Measurements from ENCODE around the gene SEL1L3. TPM values are rescaled to one million over a fixed set of nuclear protein-coding genes. Genes with fewer than 3 reads are reported as not detected.

The SEL1L3 gene
- total and polyA plus RNA-seq, 2 donors (not counting 3 experiments of a cell fraction or from before 2014, with no cell fraction given) = 53.4 to 122 TPM

DNA sequence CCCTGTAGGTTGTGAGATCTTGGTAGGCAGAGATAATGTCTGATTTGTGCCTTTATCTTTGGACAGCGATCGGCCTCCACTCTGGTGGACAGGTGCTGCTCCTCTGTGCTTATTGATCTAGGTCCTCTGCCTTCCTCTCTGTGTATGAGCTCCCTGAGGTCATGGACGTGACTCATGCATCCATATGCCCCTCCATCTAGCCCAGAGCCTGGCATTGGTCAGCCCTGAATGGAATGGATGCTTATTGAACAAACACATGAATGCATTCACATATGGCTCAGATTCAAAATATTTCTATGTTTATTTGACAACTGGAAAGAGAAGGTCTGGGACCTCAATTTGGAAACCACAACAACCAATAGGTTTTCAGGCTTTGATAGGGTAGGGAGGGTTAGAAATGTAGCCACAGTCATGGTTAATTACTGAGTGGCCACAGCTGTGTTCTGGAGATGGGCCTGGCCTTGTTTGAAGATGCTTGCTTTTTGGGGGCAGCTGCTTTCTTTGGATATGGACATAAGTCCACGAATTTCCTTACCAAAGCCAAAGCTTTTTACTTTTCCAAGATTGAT lies 76.2 kb downstream of the SEL1L3 start:
- no peak for DNase-seq (ENCODE audit: low read depth, low spot score)

More for the DNA sequence above, 76.2 kb downstream of the SEL1L3 start:
- H2AFZ ChIP-seq (ENCODE audit: low read depth, low read length) = no peak overlapping the region
- ChIA-PET POLR2A (no interaction called here), CTCF (interaction anchor here (1.0 kb wide), 1 partner anchor 347 kb away, joined by 3 read pairs; no protein-coding TSS in a partner anchor)
- no peak overlapping the region for H3K9ac ChIP-seq (replicated peaks; ENCODE audit: extremely low read depth, insufficient read depth, low read length)
- H4K20me1 ChIP-seq (replicated peaks; ENCODE audit: control insufficient read depth, extremely low read depth, insufficient read depth, low read length) = no peaks in the 10 kb centered on the region
- BruUV-seq (replicated peaks) = no TSS peak
- H3K4me3 ChIP-seq (replicated peaks in 1 of 3; ENCODE audit: insufficient read depth in 1 of 3, low read depth in 1 of 3, low read length in 3 of 3) = no peak overlapping the region
- no peak overlapping the region for H3K4me2 ChIP-seq (ENCODE audit: insufficient read depth, low read length)
- no peaks in the 10 kb centered on the region for H3K9me1 ChIP-seq (replicated peaks; ENCODE audit: control insufficient read depth, extremely low read depth, insufficient read depth, low read length)
- TF ChIP-seq FOS (IDR thresholded peaks at IDR 0.05; ENCODE audit: borderline replicate concordance, insufficient read depth, low read length) = no peak
- no peak for TF ChIP-seq EZH2 (IDR thresholded peaks at IDR 0.05; ENCODE audit: borderline replicate concordance, low read depth, low read length, severe bottlenecking)
- TF ChIP-seq, protein P1, sequence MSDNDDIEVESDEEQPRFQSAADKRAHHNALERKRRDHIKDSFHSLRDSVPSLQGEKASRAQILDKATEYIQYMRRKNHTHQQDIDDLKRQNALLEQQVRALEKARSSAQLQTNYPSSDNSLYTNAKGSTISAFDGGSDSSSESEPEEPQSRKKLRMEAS (IDR thresholded peaks at IDR 0.05; ENCODE audit: insufficient read depth, insufficient read length) = no peak
- no peak for TF ChIP-seq POLR2AphosphoS5 (IDR thresholded peaks at IDR 0.05; ENCODE audit: insufficient read depth, low read depth, low read length)
- TF ChIP-seq POLR2A (IDR thresholded peaks at IDR 0.05; ENCODE audit: low read depth, low read length) = no peak
- TF ChIP-seq, protein P2, sequence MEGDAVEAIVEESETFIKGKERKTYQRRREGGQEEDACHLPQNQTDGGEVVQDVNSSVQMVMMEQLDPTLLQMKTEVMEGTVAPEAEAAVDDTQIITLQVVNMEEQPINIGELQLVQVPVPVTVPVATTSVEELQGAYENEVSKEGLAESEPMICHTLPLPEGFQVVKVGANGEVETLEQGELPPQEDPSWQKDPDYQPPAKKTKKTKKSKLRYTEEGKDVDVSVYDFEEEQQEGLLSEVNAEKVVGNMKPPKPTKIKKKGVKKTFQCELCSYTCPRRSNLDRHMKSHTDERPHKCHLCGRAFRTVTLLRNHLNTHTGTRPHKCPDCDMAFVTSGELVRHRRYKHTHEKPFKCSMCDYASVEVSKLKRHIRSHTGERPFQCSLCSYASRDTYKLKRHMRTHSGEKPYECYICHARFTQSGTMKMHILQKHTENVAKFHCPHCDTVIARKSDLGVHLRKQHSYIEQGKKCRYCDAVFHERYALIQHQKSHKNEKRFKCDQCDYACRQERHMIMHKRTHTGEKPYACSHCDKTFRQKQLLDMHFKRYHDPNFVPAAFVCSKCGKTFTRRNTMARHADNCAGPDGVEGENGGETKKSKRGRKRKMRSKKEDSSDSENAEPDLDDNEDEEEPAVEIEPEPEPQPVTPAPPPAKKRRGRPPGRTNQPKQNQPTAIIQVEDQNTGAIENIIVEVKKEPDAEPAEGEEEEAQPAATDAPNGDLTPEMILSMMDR (IDR thresholded peaks at IDR 0.05; ENCODE audit: extremely low read depth in 1 of 2, insufficient read depth in 1 of 2, low read depth in 1 of 2, low read length in 2 of 2) = no peak
- no peak for TF ChIP-seq JUN (IDR thresholded peaks at IDR 0.05; ENCODE audit: borderline replicate concordance, insufficient read depth, insufficient read length, low read depth)
- no peak for TF ChIP-seq GATA2 (IDR thresholded peaks at IDR 0.05; ENCODE audit: insufficient read depth, insufficient read length, low read depth, low read length)
- no peak for TF ChIP-seq MYC (IDR thresholded peaks at IDR 0.05; ENCODE audit: low read depth, low read length)
- no peaks in the 10 kb centered on the region for H3K79me2 ChIP-seq (ENCODE audit: control insufficient read depth, insufficient read depth, low read length)
- no peak overlapping the region for H3K27ac ChIP-seq (ENCODE audit: insufficient read depth, low read depth, low read length)
- no peaks in the 10 kb centered on the region for H3K9me3 ChIP-seq (replicated peaks; ENCODE audit: control insufficient read depth, insufficient read depth, low read length)
- H3K4me1 ChIP-seq (ENCODE audit: control insufficient read depth, extremely low read depth, insufficient read depth, low read length) = no peaks in the 10 kb centered on the region
- dilution Hi-C loops (cut with MboI; ENCODE audit: extremely low pct_ligation_motif_present, low sequenced_read_pairs) (no loop called here), intact Hi-C loops (cut with micrococcal nuclease) (no loop called here)
- no peaks in the 10 kb centered on the region for H3K27me3 ChIP-seq (ENCODE audit: control insufficient read depth in 2 of 2, insufficient read depth in 2 of 2, low read length in 2 of 2)
- H3K36me3 ChIP-seq (ENCODE audit: control insufficient read depth in 2 of 2, extremely low read depth in 1 of 2, insufficient read depth in 2 of 2, low read length in 2 of 2) = peaks cover 4 to 19% of the 10 kb centered on the region in 2 experiments
- no peak for FAIRE-seq

Data from endothelial cell of umbilical vein (primary cell).